H7 (cell line): ENCODE measurements around the gene HS3ST2. TPM values are rescaled to one million over a fixed set of nuclear protein-coding genes. Genes with fewer than 3 reads are reported as not detected.
"Not testable (repeated sequence)": the region's sequence is repeated elsewhere in the genome, so short reads cannot be mapped to it uniquely, and the experiment has no call there.

Experiments used
- DNase-seq: peaks from one replicate; pipeline ENCODE4 v3.0.0; 2012
- H3K27me3 ChIP-seq: 2 replicates; pipeline ENCODE4 v1.6.0; 2011; ENCODE audit warnings: mild to moderate bottlenecking, low read length; ENCODE audit not compliant: control insufficient read depth, insufficient read depth
- H3K36me3 ChIP-seq: replicated peaks from 2 replicates; pipeline ENCODE4 v1.5.1; 2011; ENCODE audit warnings: low read length; ENCODE audit not compliant: control insufficient read depth, insufficient read depth
- H3K4me3 ChIP-seq: 2 replicates; pipeline ENCODE4 v1.5.1; 2011; ENCODE audit warnings: low read depth, mild to moderate bottlenecking, control low read depth, low read length, moderate library complexity; ENCODE audit not compliant: insufficient read depth
- total RNA-seq: library from RNA; depleted of rRNA; stranded (reverse); fragments of >200 nt; shearing (Covaris generic); gene quantifications from 2 replicates; pipeline ENCODE4 v1.2.3, GENCODE V29; 2014

The HS3ST2 gene
- total RNA-seq, 1 experiment from 2014 or later, result 0.24 TPM

DNA sequence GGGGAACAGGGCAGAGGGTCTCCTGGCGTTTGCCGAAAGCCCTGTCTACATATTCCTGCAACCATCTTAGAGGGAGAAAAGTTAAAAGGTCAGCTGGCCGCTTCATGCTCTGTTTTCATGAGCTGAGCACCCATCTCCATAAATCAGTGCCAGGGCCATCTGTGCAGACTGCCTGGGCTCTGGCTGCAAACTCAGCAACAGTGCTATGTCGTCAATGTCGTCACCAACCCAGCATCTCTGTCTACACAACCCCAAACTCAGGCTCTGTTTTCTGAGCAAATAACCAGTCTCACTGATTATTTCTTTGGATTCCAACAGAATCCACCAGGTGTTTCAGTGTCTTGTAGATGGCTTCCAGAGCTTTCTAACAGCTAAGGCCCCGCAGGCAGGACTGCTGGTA, 65.0 kb downstream of the HS3ST2 start:
- DNase-seq, result no peak
- no peaks in the 10 kb centered on the region for H3K27me3 ChIP-seq
- no peaks in the 10 kb centered on the region for H3K36me3 ChIP-seq
- H3K4me3 ChIP-seq, result no peak overlapping the region

DNA sequence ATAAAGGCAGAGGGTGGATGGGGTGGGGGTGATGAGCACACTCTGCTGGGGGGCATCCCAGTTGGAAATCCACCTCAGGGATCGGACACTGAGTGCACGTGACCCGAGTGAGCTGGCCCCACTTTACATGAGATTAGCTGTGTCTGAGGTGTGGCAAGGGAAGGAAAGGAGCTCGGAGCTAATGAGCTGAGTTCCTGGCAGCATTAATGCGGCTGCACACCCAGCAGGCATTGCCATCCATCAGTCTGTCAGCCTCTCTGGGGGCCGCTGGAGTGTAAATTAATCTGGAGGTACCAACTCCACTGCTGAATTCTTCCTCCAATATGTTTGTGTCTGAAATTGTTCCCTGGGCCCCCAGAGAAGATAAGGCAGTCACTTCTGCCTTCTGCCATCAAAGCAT, 65.5 kb downstream of the HS3ST2 start:
- Histone ChIP-seq H3K4me3 (no peak overlapping the region), H3K27me3 (no peaks in the 10 kb centered on the region), H3K36me3 (no peaks in the 10 kb centered on the region)
- DNase-seq, result no peak

DNA sequence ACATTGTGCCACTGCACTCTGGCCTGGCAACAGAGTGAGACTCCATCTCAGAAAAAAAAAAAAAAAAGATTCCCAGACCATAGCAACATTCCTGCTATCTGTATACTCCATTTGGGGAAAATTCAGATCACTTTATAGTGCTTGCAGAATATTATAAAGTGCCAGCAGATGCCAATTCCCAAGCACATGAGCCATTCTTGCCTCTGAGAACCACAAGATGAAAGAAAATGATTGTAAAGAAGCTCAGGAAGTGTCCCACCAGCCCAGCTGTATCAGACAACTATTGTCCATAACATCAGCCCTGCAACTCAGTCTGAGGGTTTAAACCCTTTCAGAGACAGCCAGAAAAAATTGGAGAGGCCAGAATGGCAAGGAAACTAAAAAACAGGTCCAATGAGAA, 69.0 kb downstream of the HS3ST2 start:
- H3K36me3 ChIP-seq, result no peaks in the 10 kb centered on the region
- H3K4me3 ChIP-seq, result no peak overlapping the region
- H3K27me3 ChIP-seq, result no peaks in the 10 kb centered on the region
- no peak for DNase-seq

DNA sequence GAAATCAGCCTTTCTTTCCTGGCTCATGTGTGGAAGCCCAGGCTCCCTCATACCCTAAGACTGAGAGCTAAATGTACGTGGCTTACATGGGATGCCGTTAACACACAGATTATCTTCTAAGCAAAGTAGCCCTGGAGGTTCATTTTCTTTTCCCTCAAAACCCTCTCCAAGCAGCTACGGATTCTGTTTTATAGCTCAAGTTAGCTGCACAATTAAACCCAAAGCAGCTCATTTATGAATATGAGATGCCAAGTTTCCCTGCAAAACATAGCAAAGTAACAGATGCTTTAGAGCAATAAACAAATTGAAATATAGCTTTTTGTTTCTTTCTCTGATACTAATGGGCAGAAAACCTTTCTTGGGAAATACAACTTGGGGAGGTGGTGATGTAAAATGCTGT, 72.0 kb downstream of the HS3ST2 start:
- H3K4me3 ChIP-seq, result no peak overlapping the region
- no peaks in the 10 kb centered on the region for H3K36me3 ChIP-seq
- no peaks in the 10 kb centered on the region for H3K27me3 ChIP-seq
- DNase-seq, result no peak

DNA sequence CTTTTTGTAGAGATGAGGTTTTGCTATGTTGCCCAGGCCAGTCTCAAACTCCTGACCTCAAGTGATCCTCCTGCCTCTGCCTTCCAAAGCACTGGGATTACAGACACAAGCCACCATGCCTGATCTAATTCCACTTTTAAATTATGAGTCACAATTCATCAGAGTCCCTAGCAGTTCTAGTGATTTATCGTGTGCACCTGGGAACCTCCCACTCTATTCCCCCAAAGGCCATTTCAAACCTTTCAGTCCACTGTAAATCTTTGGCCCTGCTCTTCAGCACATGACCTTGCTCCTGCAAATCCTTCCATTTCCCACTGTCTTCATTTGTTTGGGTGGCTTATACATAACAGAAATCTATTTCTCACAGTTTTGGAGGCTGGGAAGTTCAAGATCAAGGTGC, 73.0 kb downstream of the HS3ST2 start:
- DNase-seq, result no peak
- no peaks in the 10 kb centered on the region for H3K27me3 ChIP-seq
- no peak overlapping the region for H3K4me3 ChIP-seq
- no peaks in the 10 kb centered on the region for H3K36me3 ChIP-seq

DNA sequence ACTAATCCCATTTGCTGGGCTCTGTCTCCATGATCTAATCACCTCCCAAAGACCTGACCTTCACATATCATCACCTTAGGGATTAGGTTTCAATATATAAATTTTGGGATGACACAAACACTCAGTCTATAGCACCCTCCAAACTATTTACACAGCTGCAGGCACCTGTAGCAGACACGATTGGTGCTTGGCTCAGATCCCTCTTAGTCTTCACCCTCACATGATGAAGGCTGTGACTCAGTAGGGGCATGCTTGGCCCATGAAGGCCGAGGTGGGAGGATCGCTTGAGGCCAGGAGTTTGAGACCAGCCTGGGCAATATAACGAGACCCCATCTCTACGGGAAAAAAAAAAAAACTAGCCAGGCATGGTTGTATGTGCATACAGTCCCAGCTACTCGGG, 73.5 kb downstream of the HS3ST2 start:
- Histone ChIP-seq H3K4me3 (no peak overlapping the region), H3K36me3 (no peaks in the 10 kb centered on the region), H3K27me3 (no peaks in the 10 kb centered on the region)
- no peak for DNase-seq

DNA sequence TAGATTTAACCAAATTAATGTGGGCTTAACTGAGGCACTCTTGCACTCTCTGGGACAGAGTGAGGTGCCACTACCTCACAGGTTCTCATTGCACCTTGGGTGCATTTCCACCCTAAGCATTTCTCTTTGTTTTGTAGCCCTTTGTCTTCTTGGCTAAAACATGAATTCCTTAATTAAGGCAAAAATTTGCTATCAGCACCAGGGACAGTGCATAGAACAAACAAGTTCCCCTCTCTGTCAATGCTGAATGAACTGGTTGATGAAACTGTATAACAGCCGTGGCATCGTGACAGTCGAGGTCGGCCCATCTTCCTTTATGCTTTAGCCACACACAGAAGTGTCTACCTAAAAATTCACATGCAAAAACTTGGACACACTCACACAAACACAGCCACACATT, 74.8 kb downstream of the HS3ST2 start:
- no peak overlapping the region for H3K4me3 ChIP-seq
- no peaks in the 10 kb centered on the region for H3K36me3 ChIP-seq
- no peaks in the 10 kb centered on the region for H3K27me3 ChIP-seq
- DNase-seq, result peak; percentile 24

DNA sequence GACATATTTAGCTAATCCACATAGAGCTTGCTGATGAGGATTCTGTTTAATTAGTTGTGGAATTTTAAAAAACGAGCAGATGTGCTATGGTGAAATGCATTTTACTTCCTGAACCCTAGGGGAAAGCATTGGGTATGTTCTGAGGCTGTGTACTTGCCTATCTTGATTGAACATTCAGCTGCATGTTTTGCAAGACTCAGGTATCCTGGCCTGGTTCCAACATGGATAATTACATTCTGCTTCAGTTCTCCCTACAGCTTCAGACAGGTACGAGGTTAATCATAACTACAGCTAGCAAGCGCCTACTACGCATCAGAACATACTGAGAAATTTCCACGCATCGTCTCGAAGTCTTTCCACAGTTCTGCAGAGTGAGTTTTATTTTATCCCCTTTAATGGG, 77.0 kb downstream of the HS3ST2 start:
- no peak overlapping the region for H3K4me3 ChIP-seq
- no peak for DNase-seq
- H3K36me3 ChIP-seq, result no peaks in the 10 kb centered on the region
- H3K27me3 ChIP-seq, result no peaks in the 10 kb centered on the region

DNA sequence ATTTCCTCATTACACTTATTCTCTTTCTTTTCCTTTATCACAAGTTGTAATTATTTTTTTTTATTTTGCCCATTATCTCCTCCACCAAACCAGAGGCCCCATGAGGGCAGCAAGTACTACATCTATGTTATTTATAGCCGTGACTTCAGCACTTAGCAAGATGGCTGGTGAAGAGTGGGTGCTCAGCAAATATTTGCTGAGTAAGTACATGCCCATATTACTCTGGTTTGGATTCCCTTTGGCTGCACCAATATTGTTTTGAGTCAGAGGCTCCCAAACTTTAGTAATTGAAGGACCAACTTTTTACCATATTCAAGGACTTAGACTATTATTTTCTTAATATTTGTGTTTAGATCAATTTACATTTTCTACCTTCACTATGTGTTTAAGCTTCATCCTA, 83.2 kb downstream of the HS3ST2 start:
- DNase-seq, result no peak
- H3K4me3 ChIP-seq, result no peak overlapping the region
- H3K36me3 ChIP-seq, result no peaks in the 10 kb centered on the region
- H3K27me3 ChIP-seq, result no peaks in the 10 kb centered on the region; the same call in 1 of the 2 replicates

DNA sequence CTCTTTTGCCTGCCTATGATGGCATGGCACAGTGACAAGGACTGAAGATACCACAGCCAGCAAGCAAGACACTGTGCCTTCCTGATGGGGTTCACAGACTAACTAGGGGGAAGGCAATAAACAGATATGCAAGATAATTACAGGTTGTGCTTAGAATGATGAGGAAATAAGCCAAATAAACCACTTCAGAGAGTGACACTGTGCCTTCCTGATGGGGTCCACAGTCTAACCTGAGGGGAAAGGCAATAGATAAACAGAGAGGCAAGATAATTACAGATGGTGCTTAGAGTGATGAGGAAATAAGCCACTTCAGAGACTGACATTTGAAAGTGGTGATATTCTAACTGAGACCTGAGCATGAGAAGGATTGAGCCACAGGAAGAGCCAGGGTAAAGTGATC, 84.2 kb downstream of the HS3ST2 start:
- H3K36me3 ChIP-seq, result no peaks in the 10 kb centered on the region
- DNase-seq, result no peak
- H3K4me3 ChIP-seq, result no peak overlapping the region
- no peaks in the 10 kb centered on the region; the same call in 1 of the 2 replicates for H3K27me3 ChIP-seq

DNA sequence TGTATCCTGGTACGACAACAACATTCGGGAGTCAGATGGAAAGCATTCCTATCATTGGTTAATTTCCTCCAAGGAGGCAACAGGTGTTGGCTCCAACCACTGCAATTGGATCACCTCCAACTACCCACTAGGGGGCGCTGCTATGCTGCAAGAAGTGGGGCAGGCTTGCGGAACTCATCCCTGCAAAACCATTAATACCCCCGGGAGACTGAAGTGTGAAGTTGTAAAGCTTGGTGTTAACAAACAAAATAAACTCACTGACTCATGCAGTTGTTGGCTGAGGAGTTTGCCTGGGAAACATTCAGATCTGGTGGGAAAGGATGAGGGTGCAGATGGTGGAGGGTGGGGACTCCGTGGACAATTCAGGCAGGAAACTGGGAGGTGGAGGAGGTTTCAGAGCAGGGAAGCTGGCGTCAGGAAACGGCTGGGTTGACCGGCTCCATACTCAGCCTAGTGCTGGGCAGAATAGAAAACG, 84.9 kb downstream of the HS3ST2 start:
- DNase-seq, result peak; percentile 78
- Histone ChIP-seq H3K36me3 (no peaks in the 10 kb centered on the region), H3K4me3 (no peak overlapping the region), H3K27me3 (no peaks in the 10 kb centered on the region; the same call in 1 of the 2 replicates)

DNA sequence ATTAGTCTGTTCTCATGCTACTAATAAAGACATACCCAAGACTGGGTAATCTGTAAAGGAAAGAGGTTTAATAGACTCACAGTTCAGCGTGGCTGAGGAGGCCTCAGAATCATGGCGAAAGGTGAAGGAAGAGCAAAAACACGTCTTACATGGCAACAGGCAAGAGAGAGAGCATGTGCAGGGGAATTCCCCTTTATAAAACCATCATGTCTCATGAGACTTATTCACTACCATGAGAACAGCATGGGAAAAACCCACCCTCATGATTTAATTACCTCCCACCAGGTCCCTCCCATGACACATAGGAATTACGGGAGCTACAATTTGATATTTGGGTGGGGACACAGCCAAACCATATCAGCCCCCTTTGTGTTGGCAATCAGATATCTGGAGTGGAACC, 85.6 kb downstream of the HS3ST2 start:
- not testable (repeated sequence) for DNase-seq, H3K4me3 ChIP-seq, H3K27me3 ChIP-seq, H3K36me3 ChIP-seq

DNA sequence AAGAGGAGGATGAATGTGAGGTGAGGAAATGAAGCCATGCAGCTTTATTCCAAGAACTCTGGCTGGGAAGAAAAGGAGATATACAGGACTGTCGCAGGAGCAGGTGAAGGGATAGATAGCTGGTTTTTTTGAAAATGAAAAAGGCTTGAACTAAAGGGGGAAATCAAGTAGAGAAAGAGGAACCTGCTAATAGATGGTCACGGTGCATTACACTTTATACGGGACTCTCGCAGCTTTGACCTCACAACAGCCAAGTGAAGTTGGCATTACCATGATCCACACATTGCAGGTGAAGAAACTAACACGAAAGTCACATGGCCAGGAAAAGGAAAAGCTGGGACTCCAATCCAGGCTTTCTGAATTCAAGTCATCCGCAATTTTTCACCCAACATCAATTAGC, 86.9 kb downstream of the HS3ST2 start:
- Histone ChIP-seq H3K36me3 (no peaks in the 10 kb centered on the region), H3K4me3 (no peak overlapping the region), H3K27me3 (no peaks in the 10 kb centered on the region; the same call in 1 of the 2 replicates)
- no peak for DNase-seq

DNA sequence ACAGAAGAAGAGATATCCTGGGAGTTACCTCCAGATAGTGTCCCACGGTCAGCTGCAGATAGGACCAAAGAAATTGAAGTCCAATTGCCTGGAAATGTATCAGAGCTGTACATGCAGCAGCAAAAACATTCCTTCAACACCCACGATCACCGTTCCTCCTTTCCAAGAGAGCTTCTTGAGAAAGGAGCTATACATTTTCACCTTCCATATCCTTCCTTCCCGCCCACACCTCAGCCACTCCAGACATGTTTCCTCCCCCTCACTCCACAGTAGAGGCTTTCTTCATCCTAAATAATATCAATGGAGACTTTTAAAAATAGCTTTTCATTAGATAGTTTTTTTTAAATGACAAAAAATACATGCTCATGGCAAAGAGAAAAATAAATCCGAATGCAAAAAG, 87.6 kb downstream of the HS3ST2 start:
- Histone ChIP-seq H3K27me3 (no peaks in the 10 kb centered on the region; the same call in 1 of the 2 replicates), H3K4me3 (no peak overlapping the region), H3K36me3 (no peaks in the 10 kb centered on the region)
- no peak for DNase-seq

DNA sequence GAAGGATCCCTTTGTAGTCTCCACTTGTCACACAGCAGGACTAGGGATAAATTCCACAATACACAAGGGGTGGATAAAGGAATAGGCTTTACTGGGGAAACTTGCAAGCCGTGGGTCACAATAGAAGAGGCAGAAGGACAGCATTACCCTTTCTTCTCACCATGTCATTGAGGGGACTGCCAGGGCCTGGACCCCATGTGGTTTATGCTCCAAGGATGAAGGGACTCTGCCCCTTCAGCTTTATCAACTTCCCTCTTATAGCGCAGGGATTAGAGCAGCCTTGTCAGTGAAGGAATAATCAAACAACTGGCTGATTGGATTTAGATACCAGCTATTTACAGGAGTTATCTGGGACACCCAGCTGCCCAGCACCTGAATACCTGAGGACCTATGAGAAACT, 89.8 kb downstream of the HS3ST2 start:
- no peak overlapping the region for H3K4me3 ChIP-seq
- no peaks in the 10 kb centered on the region for H3K36me3 ChIP-seq
- DNase-seq, result no peak
- no peaks in the 10 kb centered on the region; the same call in 1 of the 2 replicates for H3K27me3 ChIP-seq

DNA sequence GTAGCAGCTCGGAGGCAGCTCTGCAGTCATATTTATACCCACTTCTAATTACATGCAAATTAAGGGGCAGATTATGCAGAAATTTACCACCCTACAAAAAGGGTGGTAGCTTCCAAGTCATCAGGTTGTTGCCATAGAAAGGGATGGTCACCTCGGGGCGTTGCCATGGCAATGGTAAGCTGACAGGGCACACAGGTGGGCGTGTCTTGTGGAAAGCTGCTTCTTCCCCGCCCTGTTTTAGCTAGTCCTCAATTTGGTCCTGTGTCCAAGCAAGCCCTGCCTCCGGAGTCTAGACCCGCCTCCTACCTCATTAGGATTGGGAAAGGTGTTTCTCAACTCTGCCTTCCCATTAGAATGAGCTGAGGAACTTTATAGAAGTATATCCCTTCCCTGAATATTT, 98.7 kb downstream of the HS3ST2 start:
- Histone ChIP-seq H3K36me3 (no peaks in the 10 kb centered on the region), H3K4me3 (no peak overlapping the region), H3K27me3 (no peaks in the 10 kb centered on the region)
- DNase-seq, result peak; percentile 44
